ENCODE measurements around the gene NSA2. TPM values are rescaled to one million over a fixed set of nuclear protein-coding genes. Genes with fewer than 3 reads are reported as not detected.

Gene NSA2
- total and polyA plus RNA-seq, 4 donors: 26.7 to 54.7 (median 31.7) TPM

DNA sequence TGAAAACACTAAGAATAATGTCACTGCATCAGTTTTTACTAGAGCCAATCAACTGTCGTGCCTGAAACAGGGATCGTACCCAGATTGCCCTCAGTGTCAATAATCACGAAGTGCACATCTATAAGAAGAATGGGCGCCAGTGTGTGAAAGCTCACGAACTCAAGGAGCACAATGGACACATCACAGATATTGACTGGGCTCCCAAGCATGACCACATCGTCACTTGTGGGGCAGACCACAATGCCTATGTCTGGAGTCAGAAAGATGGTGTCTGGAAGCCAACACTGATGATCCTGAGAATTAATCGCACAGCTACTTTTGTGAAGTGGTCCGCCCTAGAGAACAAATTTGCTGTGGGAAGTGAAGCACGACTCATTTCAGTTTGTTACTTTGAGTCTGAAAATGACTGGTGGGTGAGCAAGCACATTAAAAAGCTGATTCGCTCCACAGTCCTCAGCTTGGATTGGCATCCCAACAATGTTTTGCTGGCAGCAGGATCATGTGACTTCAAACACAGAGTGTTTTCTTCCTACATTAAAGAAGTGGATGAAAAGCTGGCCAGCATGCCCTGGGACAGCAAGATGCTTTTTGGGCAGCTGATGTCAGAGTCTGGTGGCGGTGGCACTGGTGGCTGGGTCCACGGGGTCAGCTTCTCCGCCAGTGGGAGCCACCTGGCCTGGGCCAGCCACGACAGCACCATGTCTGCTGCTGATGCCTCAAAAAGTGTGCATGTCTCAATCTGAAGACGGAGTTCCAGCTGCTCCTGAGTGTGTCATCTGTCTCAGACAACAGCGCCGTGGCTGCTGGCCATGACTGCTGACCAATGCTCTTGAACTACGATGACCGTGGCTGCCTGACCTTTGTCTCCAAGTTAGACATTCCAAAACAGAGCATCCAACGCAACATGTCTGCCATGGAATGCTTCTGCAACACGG is 32.2 kb downstream of the NSA2 start:
- Histone ChIP-seq H3K9me3 (ENCODE audit: control insufficient read depth in 4 of 4, low read length in 3 of 4) (no peaks in the 10 kb centered on the region), H3K9ac (ENCODE audit: low read depth in 1 of 2, low read length in 2 of 2) (no peak overlapping the region), H3K4me1 (ENCODE audit: control insufficient read depth in 4 of 4, insufficient read depth in 4 of 4, low read length in 3 of 4) (no peaks in the 10 kb centered on the region), H3K36me3 (ENCODE audit: control insufficient read depth in 4 of 4, insufficient read depth in 3 of 4, low read depth in 1 of 4, low read length in 3 of 4) (no peaks in the 10 kb centered on the region), H3K27ac (ENCODE audit: low read depth in 1 of 2, low read length in 2 of 2) (no peak overlapping the region), H3K4me3 (ENCODE audit: low read depth in 1 of 3, low read length in 3 of 3) (no peak overlapping the region), H3K27me3 (ENCODE audit: control insufficient read depth in 4 of 4, insufficient read depth in 4 of 4, low read length in 3 of 4) (no peaks in the 10 kb centered on the region)
- no peak for DNase-seq (ENCODE audit: low spot score)
- WGBS: 92% methylated on average over 21 of the region's 21 CpGs
- TF ChIP-seq, protein P1, sequence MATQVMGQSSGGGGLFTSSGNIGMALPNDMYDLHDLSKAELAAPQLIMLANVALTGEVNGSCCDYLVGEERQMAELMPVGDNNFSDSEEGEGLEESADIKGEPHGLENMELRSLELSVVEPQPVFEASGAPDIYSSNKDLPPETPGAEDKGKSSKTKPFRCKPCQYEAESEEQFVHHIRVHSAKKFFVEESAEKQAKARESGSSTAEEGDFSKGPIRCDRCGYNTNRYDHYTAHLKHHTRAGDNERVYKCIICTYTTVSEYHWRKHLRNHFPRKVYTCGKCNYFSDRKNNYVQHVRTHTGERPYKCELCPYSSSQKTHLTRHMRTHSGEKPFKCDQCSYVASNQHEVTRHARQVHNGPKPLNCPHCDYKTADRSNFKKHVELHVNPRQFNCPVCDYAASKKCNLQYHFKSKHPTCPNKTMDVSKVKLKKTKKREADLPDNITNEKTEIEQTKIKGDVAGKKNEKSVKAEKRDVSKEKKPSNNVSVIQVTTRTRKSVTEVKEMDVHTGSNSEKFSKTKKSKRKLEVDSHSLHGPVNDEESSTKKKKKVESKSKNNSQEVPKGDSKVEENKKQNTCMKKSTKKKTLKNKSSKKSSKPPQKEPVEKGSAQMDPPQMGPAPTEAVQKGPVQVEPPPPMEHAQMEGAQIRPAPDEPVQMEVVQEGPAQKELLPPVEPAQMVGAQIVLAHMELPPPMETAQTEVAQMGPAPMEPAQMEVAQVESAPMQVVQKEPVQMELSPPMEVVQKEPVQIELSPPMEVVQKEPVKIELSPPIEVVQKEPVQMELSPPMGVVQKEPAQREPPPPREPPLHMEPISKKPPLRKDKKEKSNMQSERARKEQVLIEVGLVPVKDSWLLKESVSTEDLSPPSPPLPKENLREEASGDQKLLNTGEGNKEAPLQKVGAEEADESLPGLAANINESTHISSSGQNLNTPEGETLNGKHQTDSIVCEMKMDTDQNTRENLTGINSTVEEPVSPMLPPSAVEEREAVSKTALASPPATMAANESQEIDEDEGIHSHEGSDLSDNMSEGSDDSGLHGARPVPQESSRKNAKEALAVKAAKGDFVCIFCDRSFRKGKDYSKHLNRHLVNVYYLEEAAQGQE (IDR thresholded peaks at IDR 0.05): no peak
- TF ChIP-seq SP1 (IDR thresholded peaks at IDR 0.05): no peak
- TF ChIP-seq RAD21 (IDR thresholded peaks at IDR 0.05): no peak
- TF ChIP-seq TAF1 (conservative IDR thresholded peaks at IDR 0.05): no peak
- no peak for TF ChIP-seq YY1 (IDR thresholded peaks at IDR 0.05)
- TF ChIP-seq, protein P2, sequence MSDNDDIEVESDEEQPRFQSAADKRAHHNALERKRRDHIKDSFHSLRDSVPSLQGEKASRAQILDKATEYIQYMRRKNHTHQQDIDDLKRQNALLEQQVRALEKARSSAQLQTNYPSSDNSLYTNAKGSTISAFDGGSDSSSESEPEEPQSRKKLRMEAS (IDR thresholded peaks at IDR 0.05): no peak
- no peak for TF ChIP-seq RXRA (IDR thresholded peaks at IDR 0.05)
- no peak for TF ChIP-seq FOXA1 (IDR thresholded peaks at IDR 0.05)
- TF ChIP-seq NR2F2 (IDR thresholded peaks at IDR 0.05): no peak
- TF ChIP-seq FOXA2 (IDR thresholded peaks at IDR 0.05): no peak
- TF ChIP-seq, protein P3, sequence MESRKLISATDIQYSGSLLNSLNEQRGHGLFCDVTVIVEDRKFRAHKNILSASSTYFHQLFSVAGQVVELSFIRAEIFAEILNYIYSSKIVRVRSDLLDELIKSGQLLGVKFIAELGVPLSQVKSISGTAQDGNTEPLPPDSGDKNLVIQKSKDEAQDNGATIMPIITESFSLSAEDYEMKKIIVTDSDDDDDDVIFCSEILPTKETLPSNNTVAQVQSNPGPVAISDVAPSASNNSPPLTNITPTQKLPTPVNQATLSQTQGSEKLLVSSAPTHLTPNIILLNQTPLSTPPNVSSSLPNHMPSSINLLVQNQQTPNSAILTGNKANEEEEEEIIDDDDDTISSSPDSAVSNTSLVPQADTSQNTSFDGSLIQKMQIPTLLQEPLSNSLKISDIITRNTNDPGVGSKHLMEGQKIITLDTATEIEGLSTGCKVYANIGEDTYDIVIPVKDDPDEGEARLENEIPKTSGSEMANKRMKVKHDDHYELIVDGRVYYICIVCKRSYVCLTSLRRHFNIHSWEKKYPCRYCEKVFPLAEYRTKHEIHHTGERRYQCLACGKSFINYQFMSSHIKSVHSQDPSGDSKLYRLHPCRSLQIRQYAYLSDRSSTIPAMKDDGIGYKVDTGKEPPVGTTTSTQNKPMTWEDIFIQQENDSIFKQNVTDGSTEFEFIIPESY (IDR thresholded peaks at IDR 0.05): no peak
- TF ChIP-seq CTCF (IDR thresholded peaks at IDR 0.05; ENCODE audit: low read depth, low read length, missing input control): no peak
- no peak for TF ChIP-seq HNF4G (IDR thresholded peaks at IDR 0.05)
- TF ChIP-seq EGR1 (IDR thresholded peaks at IDR 0.05; ENCODE audit: low read depth in 2 of 2): no peak
- TF ChIP-seq, protein P4, sequence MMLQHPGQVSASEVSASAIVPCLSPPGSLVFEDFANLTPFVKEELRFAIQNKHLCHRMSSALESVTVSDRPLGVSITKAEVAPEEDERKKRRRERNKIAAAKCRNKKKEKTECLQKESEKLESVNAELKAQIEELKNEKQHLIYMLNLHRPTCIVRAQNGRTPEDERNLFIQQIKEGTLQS (IDR thresholded peaks at IDR 0.05): no peak
- no peak for TF ChIP-seq JUND (IDR thresholded peaks at IDR 0.05)
- no peak for TF ChIP-seq GABPA (IDR thresholded peaks at IDR 0.05 in 1 of 2, conservative IDR thresholded peaks at IDR 0.05 in 1 of 2)
- no peak for TF ChIP-seq HNF4A (conservative IDR thresholded peaks at IDR 0.05)

All from liver (tissue), 9 donors.